Measurements from ENCODE around the gene PFN3.

PFN3 gene

GRCh38 chr5:177430140-177430951, 29.9 kb upstream of the PFN3 start:
- Histone ChIP-seq H3K9ac (ENCODE audit: low read length in 5 of 5) (no peak overlapping the region), H3K27ac (ENCODE audit: low read depth, low read length) (no peak overlapping the region), H3K4me3 (ENCODE audit: low read depth in 1 of 5, low read length in 5 of 5) (no peak overlapping the region), H3K36me3 (ENCODE audit: control insufficient read depth in 5 of 5, insufficient read depth in 5 of 5, low read length in 5 of 5) (peaks cover 0 to 54% (median 43%) of the 10 kb centered on the region in 5 donors), H3K4me1 (ENCODE audit: control insufficient read depth in 5 of 5, insufficient read depth in 5 of 5, low read length in 5 of 5) (peaks cover 6 to 61% (median 41%) of the 10 kb centered on the region in 5 donors), H3K27me3 (ENCODE audit: control insufficient read depth in 5 of 5, insufficient read depth in 4 of 5, low read length in 5 of 5) (no peaks in the 10 kb centered on the region), H3K9me3 (ENCODE audit: control insufficient read depth in 5 of 5, low read length in 5 of 5) (no peaks in the 10 kb centered on the region)

GRCh38 chr5:177429248-177430040, 29.0 kb upstream of the PFN3 start:
- H3K36me3 ChIP-seq (ENCODE audit: control insufficient read depth in 5 of 5, insufficient read depth in 5 of 5, low read length in 5 of 5): peaks cover 0 to 45% (median 34%) of the 10 kb centered on the region in 5 donors
- H3K4me1 ChIP-seq (ENCODE audit: control insufficient read depth in 5 of 5, insufficient read depth in 5 of 5, low read length in 5 of 5): peaks cover 6 to 65% (median 43%) of the 10 kb centered on the region in 5 donors
- H3K27me3 ChIP-seq (ENCODE audit: control insufficient read depth in 5 of 5, insufficient read depth in 4 of 5, low read length in 5 of 5): no peaks in the 10 kb centered on the region
- H3K4me3 ChIP-seq (ENCODE audit: low read depth in 1 of 5, low read length in 5 of 5): no peak overlapping the region
- H3K27ac ChIP-seq (ENCODE audit: low read depth, low read length): no peak overlapping the region
- H3K9ac ChIP-seq (ENCODE audit: low read length in 5 of 5): peak overlapping the region in 1 of 5 donors; percentile 13
- H3K9me3 ChIP-seq (ENCODE audit: control insufficient read depth in 5 of 5, low read length in 5 of 5): no peaks in the 10 kb centered on the region

GRCh38 chr5:177428574-177429217, 28.2 kb upstream of the PFN3 start:
- H3K9me3 ChIP-seq (ENCODE audit: control insufficient read depth in 5 of 5, low read length in 5 of 5): no peaks in the 10 kb centered on the region
- H3K27ac ChIP-seq (ENCODE audit: low read depth, low read length): peak overlapping the region; percentile 41
- H3K36me3 ChIP-seq (ENCODE audit: control insufficient read depth in 5 of 5, insufficient read depth in 5 of 5, low read length in 5 of 5): peaks cover 0 to 37% (median 27%) of the 10 kb centered on the region in 5 donors
- H3K4me1 ChIP-seq (ENCODE audit: control insufficient read depth in 5 of 5, insufficient read depth in 5 of 5, low read length in 5 of 5): peaks cover 6 to 65% (median 43%) of the 10 kb centered on the region in 5 donors
- H3K27me3 ChIP-seq (ENCODE audit: control insufficient read depth in 5 of 5, insufficient read depth in 4 of 5, low read length in 5 of 5): no peaks in the 10 kb centered on the region
- peak overlapping the region in 3 of 5 donors; percentile 37 to 85 (median 48) for H3K9ac ChIP-seq (ENCODE audit: low read length in 5 of 5)
- no peak overlapping the region for H3K4me3 ChIP-seq (ENCODE audit: low read depth in 1 of 5, low read length in 5 of 5)

- peak overlapping the region; percentile 73 to 88 (median 79) for H3K4me3 ChIP-seq (ENCODE audit: low read depth in 1 of 5, low read length in 5 of 5)
- peaks cover 6 to 65% (median 43%) of the 10 kb centered on the region in 5 donors for H3K4me1 ChIP-seq (ENCODE audit: control insufficient read depth in 5 of 5, insufficient read depth in 5 of 5, low read length in 5 of 5)
- no peaks in the 10 kb centered on the region for H3K9me3 ChIP-seq (ENCODE audit: control insufficient read depth in 5 of 5, low read length in 5 of 5)
- H3K9ac ChIP-seq (ENCODE audit: low read length in 5 of 5): peak overlapping the region in 4 of 5 donors; percentile 81 to 91 (median 88)
- H3K36me3 ChIP-seq (ENCODE audit: control insufficient read depth in 5 of 5, insufficient read depth in 5 of 5, low read length in 5 of 5): peaks cover 0 to 31% (median 20%) of the 10 kb centered on the region in 5 donors
- H3K27me3 ChIP-seq (ENCODE audit: control insufficient read depth in 5 of 5, insufficient read depth in 4 of 5, low read length in 5 of 5): no peaks in the 10 kb centered on the region
- H3K27ac ChIP-seq (ENCODE audit: low read depth, low read length): no peak overlapping the region
These were observed 27.6 kb upstream of the PFN3 start for GRCh38 chr5:177427919-177428573.

- no peaks in the 10 kb centered on the region for H3K9me3 ChIP-seq (ENCODE audit: control insufficient read depth in 5 of 5, low read length in 5 of 5)
- peaks cover 0 to 24% (median 13%) of the 10 kb centered on the region in 5 donors for H3K36me3 ChIP-seq (ENCODE audit: control insufficient read depth in 5 of 5, insufficient read depth in 5 of 5, low read length in 5 of 5)
- no peak overlapping the region for H3K27ac ChIP-seq (ENCODE audit: low read depth, low read length)
- H3K4me1 ChIP-seq (ENCODE audit: control insufficient read depth in 5 of 5, insufficient read depth in 5 of 5, low read length in 5 of 5): peaks cover 6 to 63% (median 43%) of the 10 kb centered on the region in 5 donors
- H3K9ac ChIP-seq (ENCODE audit: low read length in 5 of 5): peak overlapping the region; percentile 71 to 91 (median 85)
- H3K27me3 ChIP-seq (ENCODE audit: control insufficient read depth in 5 of 5, insufficient read depth in 4 of 5, low read length in 5 of 5): no peaks in the 10 kb centered on the region
- H3K4me3 ChIP-seq (ENCODE audit: low read depth in 1 of 5, low read length in 5 of 5): peak overlapping the region; percentile 73 to 88 (median 79)
These were observed 26.9 kb upstream of the PFN3 start for GRCh38 chr5:177427211-177427822.

- Histone ChIP-seq H3K36me3 (ENCODE audit: control insufficient read depth in 5 of 5, insufficient read depth in 5 of 5, low read length in 5 of 5) (peaks cover 0 to 17% (median 7%) of the 10 kb centered on the region in 5 donors), H3K4me1 (ENCODE audit: control insufficient read depth in 5 of 5, insufficient read depth in 5 of 5, low read length in 5 of 5) (peaks cover 6 to 59% (median 43%) of the 10 kb centered on the region in 5 donors), H3K9me3 (ENCODE audit: control insufficient read depth in 5 of 5, low read length in 5 of 5) (no peaks in the 10 kb centered on the region), H3K27ac (ENCODE audit: low read depth, low read length) (peak within 1 kb of the TSS; percentile 91), H3K4me3 (ENCODE audit: low read depth in 1 of 5, low read length in 5 of 5) (peak within 1 kb of the TSS; percentile 76 to 88 (median 83)), H3K27me3 (ENCODE audit: control insufficient read depth in 5 of 5, insufficient read depth in 4 of 5, low read length in 5 of 5) (no peaks in the 10 kb centered on the region), H3K9ac (ENCODE audit: low read length in 5 of 5) (peak within 1 kb of the TSS; percentile 71 to 91 (median 85))
These were observed 26.2 kb upstream of the PFN3 start, which contains the start of gene GRK6 for GRCh38 chr5:177426566-177427210. TSS of gene GRK6 (plus strand) at chr5:177426676. CDS start at chr5:177426846, 170 bp downstream.

- Histone ChIP-seq H3K27me3 (ENCODE audit: control insufficient read depth in 5 of 5, insufficient read depth in 4 of 5, low read length in 5 of 5) (no peaks in the 10 kb centered on the region), H3K4me1 (ENCODE audit: control insufficient read depth in 5 of 5, insufficient read depth in 5 of 5, low read length in 5 of 5) (peaks cover 6 to 52% (median 36%) of the 10 kb centered on the region in 5 donors), H3K36me3 (ENCODE audit: control insufficient read depth in 5 of 5, insufficient read depth in 5 of 5, low read length in 5 of 5) (peaks cover 0 to 10% (median 3%) of the 10 kb centered on the region in 5 donors), H3K9me3 (ENCODE audit: control insufficient read depth in 5 of 5, low read length in 5 of 5) (no peaks in the 10 kb centered on the region), H3K9ac (ENCODE audit: low read length in 5 of 5) (peak overlapping the region in 4 of 5 donors; percentile 68 to 91 (median 76)), H3K27ac (ENCODE audit: low read depth, low read length) (peak overlapping the region; percentile 91), H3K4me3 (ENCODE audit: low read depth in 1 of 5, low read length in 5 of 5) (peak overlapping the region; percentile 74 to 83 (median 78))
These were observed 25.5 kb upstream of the PFN3 start for GRCh38 chr5:177425801-177426565.

- Histone ChIP-seq H3K36me3 (ENCODE audit: control insufficient read depth in 5 of 5, insufficient read depth in 5 of 5, low read length in 5 of 5) (peaks cover 0 to 3% (median 0%) of the 10 kb centered on the region in 5 donors), H3K9me3 (ENCODE audit: control insufficient read depth in 5 of 5, low read length in 5 of 5) (no peaks in the 10 kb centered on the region), H3K27me3 (ENCODE audit: control insufficient read depth in 5 of 5, insufficient read depth in 4 of 5, low read length in 5 of 5) (no peaks in the 10 kb centered on the region), H3K4me1 (ENCODE audit: control insufficient read depth in 5 of 5, insufficient read depth in 5 of 5, low read length in 5 of 5) (peaks cover 6 to 46% (median 34%) of the 10 kb centered on the region in 5 donors), H3K27ac (ENCODE audit: low read depth, low read length) (peak overlapping the region; percentile 91), H3K9ac (ENCODE audit: low read length in 5 of 5) (peak overlapping the region in 4 of 5 donors; percentile 68 to 91 (median 76)), H3K4me3 (ENCODE audit: low read depth in 1 of 5, low read length in 5 of 5) (peak overlapping the region; percentile 74 to 83 (median 78))
These were observed 24.8 kb upstream of the PFN3 start for GRCh38 chr5:177425196-177425800.
